ENCODE data around the gene GUSB.

- TF ChIP-seq CTCF (conservative IDR thresholded peaks at IDR 0.05 in 1 of 2, IDR thresholded peaks at IDR 0.05 in 1 of 2; ENCODE audit: extremely low read depth in 1 of 2, insufficient read depth in 1 of 2, low read depth in 1 of 2, low read length in 2 of 2) (no peak), EZH2 (IDR thresholded peaks at IDR 0.05; ENCODE audit: borderline replicate concordance, low read length) (no peak)
These were observed 2.1 kb upstream of the GUSB start for GRCh38 chr7:65983965-65984658.
